Panc1 (cell line): ENCODE data around the gene RSAD1.

ENCODE experiments used
- CTCF ChIP-seq: fragments of 450-650 bp; IDR thresholded peaks from 2 replicates; pipeline ENCODE4 v1.5.1; 2017; ENCODE audit warnings: mild to moderate bottlenecking
- REST ChIP-seq, 2 experiments: IDR thresholded peaks; 2 replicates each; pipeline ENCODE4 v1.6.1; 2011 to 2012; ENCODE audit warnings: low read depth in 2 of 2, control low read depth in 1 of 2, low read length in 1 of 2, mild to moderate bottlenecking in 1 of 2, moderate library complexity in 1 of 2; ENCODE audit not compliant: insufficient read depth in 1 of 2
- SIN3A ChIP-seq: IDR thresholded peaks from 2 replicates; pipeline ENCODE4 v1.6.1; 2012; ENCODE audit warnings: low read depth, mild to moderate bottlenecking, low read length, moderate library complexity, borderline replicate concordance; ENCODE audit not compliant: insufficient read depth

GRCh38 chr17:50465171-50465570 is 13.5 kb upstream of the RSAD1 start:
- TF ChIP-seq CTCF (no peak), REST (IDR thresholded peaks at IDR 0.05; ENCODE audit: insufficient read depth in 1 of 2, low read depth in 2 of 2, low read length in 1 of 2) (no peak), SIN3A (no peak)
